H1 (cell line): ENCODE results near the gene CHD2. TPM values are rescaled to one million over a fixed set of nuclear protein-coding genes. Genes with fewer than 3 reads are reported as not detected.

Source experiments
- CTCF ChIP-seq, 3 experiments: IDR thresholded peaks; 1 replicate in 2 of 3; 2 replicates in 1 of 3; pipeline versions ENCODE4 v1.5.1 to v1.6.1; 2011; ENCODE audit warnings: low read length in 3 of 3, mild to moderate bottlenecking in 3 of 3, inconsistent platforms in 2 of 3, low read depth in 1 of 3, moderate library complexity in 1 of 3; ENCODE audit not compliant: insufficient read depth in 1 of 3; ENCODE audit errors: control extremely low read depth in 1 of 3
- GABPA ChIP-seq: IDR thresholded peaks from 2 replicates; pipeline ENCODE4 v1.6.1; 2011; ENCODE audit warnings: mild to moderate bottlenecking, low read length, moderate library complexity, borderline replicate concordance; ENCODE audit not compliant: insufficient read depth
- RXRA ChIP-seq: IDR thresholded peaks from 2 replicates; pipeline ENCODE4 v1.6.1; 2011; ENCODE audit warnings: low read depth, mild to moderate bottlenecking, low read length, moderate library complexity; ENCODE audit not compliant: insufficient read depth
- polyA plus RNA-seq, 7 experiments: library from polyadenylated mRNA; depleted of rRNA in 3 of 7; stranded (reverse) in 5 of 7; unstranded in 2 of 7; fragments of >200 nt in 5 of 7; fragments of 200-250 nt in 2 of 7; gene quantifications; 1 replicate in 5 of 7; 2 replicates in 1 of 7; 4 replicates in 1 of 7; pipeline versions ENCODE4 v1.2.1 to v1.2.3, GENCODE V29; 2011 to 2013; ENCODE audit warnings: missing spikeins in 2 of 7, mixed read lengths in 2 of 7
- total RNA-seq: library from RNA; stranded (reverse); fragmentation: NEBNext Ultra II Directional; extraction: Animal tissue kit (Norgen Biotek cat#: 25700); gene quantifications from 2 replicates; pipeline ENCODE4 v1.2.1, GENCODE V29; 2021

Gene CHD2
- total and polyA plus RNA-seq, 2 of the 8 experiments (the other 6 are each of a cell fraction or from before 2014, with no cell fraction given) = 28.8 to 70.0 TPM

DNA sequence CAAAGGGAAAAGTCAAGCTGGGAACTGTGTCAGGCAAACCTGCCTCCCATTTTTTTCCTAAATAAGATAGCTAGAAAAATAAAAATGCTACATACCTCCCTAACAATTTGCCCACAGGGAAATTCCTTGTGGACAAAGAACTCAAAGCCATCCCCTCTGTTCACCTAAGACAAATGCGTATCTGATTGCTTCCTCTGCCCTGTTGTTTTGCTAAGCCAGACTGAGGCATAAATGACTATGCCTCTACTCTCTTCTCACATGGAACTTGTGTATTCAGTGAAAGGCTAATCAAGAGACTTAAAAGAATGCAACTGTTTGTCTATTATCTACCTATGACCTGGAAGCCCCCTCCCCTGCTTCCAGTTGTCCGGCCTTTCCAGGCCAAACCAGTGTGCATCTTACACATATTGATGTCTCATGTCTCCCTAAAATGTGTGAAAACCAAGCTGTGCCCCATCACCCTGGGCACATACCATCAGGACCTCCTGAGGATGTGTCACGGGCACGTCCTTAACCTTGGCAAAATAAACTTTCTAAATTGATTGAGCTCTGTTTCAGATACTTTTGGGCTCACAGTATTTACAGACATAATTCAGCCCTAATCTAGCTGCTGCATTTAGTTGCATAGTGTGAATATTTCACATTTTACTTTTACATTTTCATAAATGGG is 15.8 kb downstream of the CHD2 start (continued):
- TF ChIP-seq CTCF (IDR thresholded peaks at IDR 0.05; ENCODE audit: control extremely low read depth in 1 of 3, insufficient read depth in 1 of 3, low read depth in 1 of 3, low read length in 3 of 3) = no peak
- TF ChIP-seq GABPA = no peak
- no peak for TF ChIP-seq RXRA
